SK-N-SH (cell line): ENCODE results near the gene CYBC1. TPM values are rescaled to one million over a fixed set of nuclear protein-coding genes. Genes with fewer than 3 reads are reported as not detected.
"Not testable (repeated sequence)": the region's sequence is repeated elsewhere in the genome, so short reads cannot be mapped to it uniquely, and the experiment has no call there.

Experiments
- CTCF ChIA-PET: fragments of 300-600, 350-600 bp; formaldehyde crosslinking; extraction: SDS; loops from one replicate; lab custom pipeline; 2021; lab: Yijun Ruan, JAX
- POLR2A ChIA-PET: fragments of 350-600 bp; sonication (Branson Sonifier 250); formaldehyde crosslinking; extraction: SDS; loops from one replicate; lab custom pipeline; 2020; ENCODE audit warnings: antibody characterized with exemption, inconsistent platforms; lab: Yijun Ruan, JAX
- DNase-seq: peaks from one replicate; pipeline ENCODE4 v3.0.0; 2012
- H2AFZ ChIP-seq: fragments of 200-600 bp; sonication (generic); 2 replicates; pipeline ENCODE4 v1.8.1; 2016; ENCODE audit warnings: antibody characterized with exemption, mild to moderate bottlenecking, low read depth
- H3F3A ChIP-seq: fragments of 200-600 bp; sonication (generic); replicated peaks from 2 replicates; pipeline ENCODE3; 2016; ENCODE audit warnings: antibody characterized with exemption, mild to moderate bottlenecking; ENCODE audit not compliant: insufficient read depth
- H3K27ac ChIP-seq, 2 experiments: fragments of 200-500 bp in 1 of 2; fragments of 200-600 bp in 1 of 2; sonication (Bioruptor generic) in 1 of 2; sonication (generic), shearing (Covaris generic) in 1 of 2; 2 replicates each; pipeline versions ENCODE4 v1.5.1 to v1.6.1; 2014 to 2016; ENCODE audit warnings: low read depth in 2 of 2, inconsistent platforms in 1 of 2, low read length in 1 of 2, mild to moderate bottlenecking in 1 of 2, mixed read lengths in 1 of 2
- H3K27me3 ChIP-seq: fragments of 200-600 bp; sonication (generic), shearing (Covaris generic); 2 replicates; pipeline ENCODE4 v1.6.1; 2016; ENCODE audit warnings: mixed run types; ENCODE audit not compliant: insufficient read depth
- H3K36me3 ChIP-seq, 2 experiments: fragments of 200-500 bp in 1 of 2; fragments of 200-600 bp in 1 of 2; sonication (Bioruptor generic) in 1 of 2; sonication (generic) in 1 of 2; replicated peaks in 1 of 2; 2 replicates each; pipeline versions ENCODE3 to v1.5.1; 2014 to 2016; ENCODE audit warnings: low read length in 1 of 2, mild to moderate bottlenecking in 1 of 2; ENCODE audit not compliant: insufficient read depth in 2 of 2, control insufficient read depth in 1 of 2
- H3K4me1 ChIP-seq, 2 experiments: fragments of 200-500 bp in 1 of 2; fragments of 200-600 bp in 1 of 2; sonication (Bioruptor generic) in 1 of 2; sonication (generic), shearing (Covaris generic) in 1 of 2; 2 replicates each; pipeline versions ENCODE4 v1.5.1 to v1.6.1; 2014 to 2016; ENCODE audit warnings: low read depth in 1 of 2, low read length in 1 of 2, mixed run types in 1 of 2; ENCODE audit not compliant: insufficient read depth in 2 of 2, control insufficient read depth in 1 of 2
- H3K4me2 ChIP-seq: fragments of 200-600 bp; sonication (generic), shearing (Covaris generic); 2 replicates; pipeline ENCODE4 v1.6.1; 2017; ENCODE audit warnings: mixed run types
- H3K4me3 ChIP-seq, 2 experiments: fragments of 200-500 bp in 1 of 2; fragments of 200-600 bp in 1 of 2; sonication (Bioruptor generic) in 1 of 2; sonication (generic), shearing (Covaris generic) in 1 of 2; 2 replicates each; pipeline versions ENCODE4 v1.5.1 to v1.8.1; 2014 to 2016; ENCODE audit warnings: low read depth in 2 of 2, inconsistent platforms in 1 of 2, low read length in 1 of 2, mild to moderate bottlenecking in 1 of 2, mixed read lengths in 1 of 2, moderate library complexity in 1 of 2
- H3K79me2 ChIP-seq: fragments of 200-600 bp; sonication (generic); 2 replicates; pipeline ENCODE4 v1.8.1; 2017; ENCODE audit warnings: mild to moderate bottlenecking; ENCODE audit not compliant: insufficient read depth
- H3K9ac ChIP-seq: fragments of 200-600 bp; sonication (generic); 2 replicates; pipeline ENCODE4 v1.6.1; 2017; ENCODE audit warnings: mixed run types
- H3K9me2 ChIP-seq: fragments of 200-600 bp; sonication (generic); 2 replicates; pipeline ENCODE4 v1.6.1; 2017; ENCODE audit warnings: mixed run types
- H3K9me3 ChIP-seq: fragments of 200-600 bp; sonication (generic); 2 replicates; pipeline ENCODE4 v1.6.1; 2017; ENCODE audit warnings: mixed run types, mild to moderate bottlenecking, moderate library complexity
- H4K20me1 ChIP-seq: fragments of 200-600 bp; sonication (generic); 2 replicates; pipeline ENCODE4 v1.6.1; 2017; ENCODE audit warnings: mild to moderate bottlenecking, mixed run types; ENCODE audit not compliant: insufficient read depth
- EP300 ChIP-seq, 2 experiments: IDR thresholded peaks; 2 replicates each; pipeline versions ENCODE4 v1.4.0 to v1.6.1; 2012; ENCODE audit warnings: borderline replicate concordance in 1 of 2, low read depth in 1 of 2, low read length in 1 of 2
- EZH2phosphoT487 ChIP-seq: fragments of 200-600 bp; sonication (generic); IDR thresholded peaks from 2 replicates; pipeline ENCODE4 v1.6.1; 2017; ENCODE audit warnings: low read depth, mixed run types, mild to moderate bottlenecking, antibody characterized with exemption, moderate library complexity, borderline replicate concordance
- FOXJ3 ChIP-seq: sonication (generic); formaldehyde crosslinking; IDR thresholded peaks from 2 replicates; pipeline ENCODE4 v1.5.1; 2020; ENCODE audit warnings: mild to moderate bottlenecking, missing genetic modification reagents
- GATA2 ChIP-seq: sonication (generic); formaldehyde crosslinking; IDR thresholded peaks from 2 replicates; pipeline ENCODE4 v1.5.0; 2020; ENCODE audit warnings: mild to moderate bottlenecking, missing genetic modification reagents
- MEF2A ChIP-seq: IDR thresholded peaks from 2 replicates; pipeline ENCODE4 v1.4.0; 2012; ENCODE audit warnings: low read depth, borderline replicate concordance
- RFX5 ChIP-seq: IDR thresholded peaks from 2 replicates; pipeline ENCODE4 v1.6.1; 2012; ENCODE audit warnings: mild to moderate bottlenecking, improper control_type of control experiment, low read length
- SIN3A ChIP-seq: IDR thresholded peaks from 2 replicates; pipeline ENCODE4 v1.6.1; 2012; ENCODE audit warnings: low read depth, mild to moderate bottlenecking, low read length, moderate library complexity, borderline replicate concordance
- YY1 ChIP-seq: IDR thresholded peaks from 2 replicates; pipeline ENCODE4 v1.4.0; 2012; ENCODE audit warnings: low read depth, mild to moderate bottlenecking
- WGBS: methylation state at CpG from one replicate; pipeline ENCODE4 v1.1.6; 2017; ENCODE audit warnings: low lambda C conversion rate; 5-methylcytosine and 5-hydroxymethylcytosine counted together
- polyA plus RNA-seq, 3 experiments: library from polyadenylated mRNA; depleted of rRNA; stranded (reverse); fragments of >200 nt; gene quantifications; 2 replicates each; pipeline ENCODE4 v1.2.3, GENCODE V29; 2012
- TF ChIP-seq, protein P1 (sequence below): IDR thresholded peaks from 2 replicates; pipeline ENCODE4 v1.6.1; 2012; ENCODE audit warnings: mild to moderate bottlenecking, low read depth, low read length, moderate library complexity
- TF ChIP-seq, protein P2 (sequence below): fragments of 200-600 bp; sonication (generic); IDR thresholded peaks from 2 replicates; pipeline ENCODE4 v1.6.1; 2017; ENCODE audit warnings: antibody characterized with exemption, mild to moderate bottlenecking, moderate library complexity
- TF ChIP-seq, protein P3 (sequence below): IDR thresholded peaks from 2 replicates; pipeline ENCODE4 v1.4.0; 2012; ENCODE audit warnings: low read depth
- TF ChIP-seq, protein P4 (sequence below): fragments of 150-350 bp; IDR thresholded peaks from 2 replicates; pipeline ENCODE4 v1.6.1; 2016; ENCODE audit warnings: mild to moderate bottlenecking, low read depth, low read length

CYBC1 gene
- polyA plus RNA-seq, 1 of the 3 experiments (the other 2 are of a cell fraction), result 165 TPM

DNA sequence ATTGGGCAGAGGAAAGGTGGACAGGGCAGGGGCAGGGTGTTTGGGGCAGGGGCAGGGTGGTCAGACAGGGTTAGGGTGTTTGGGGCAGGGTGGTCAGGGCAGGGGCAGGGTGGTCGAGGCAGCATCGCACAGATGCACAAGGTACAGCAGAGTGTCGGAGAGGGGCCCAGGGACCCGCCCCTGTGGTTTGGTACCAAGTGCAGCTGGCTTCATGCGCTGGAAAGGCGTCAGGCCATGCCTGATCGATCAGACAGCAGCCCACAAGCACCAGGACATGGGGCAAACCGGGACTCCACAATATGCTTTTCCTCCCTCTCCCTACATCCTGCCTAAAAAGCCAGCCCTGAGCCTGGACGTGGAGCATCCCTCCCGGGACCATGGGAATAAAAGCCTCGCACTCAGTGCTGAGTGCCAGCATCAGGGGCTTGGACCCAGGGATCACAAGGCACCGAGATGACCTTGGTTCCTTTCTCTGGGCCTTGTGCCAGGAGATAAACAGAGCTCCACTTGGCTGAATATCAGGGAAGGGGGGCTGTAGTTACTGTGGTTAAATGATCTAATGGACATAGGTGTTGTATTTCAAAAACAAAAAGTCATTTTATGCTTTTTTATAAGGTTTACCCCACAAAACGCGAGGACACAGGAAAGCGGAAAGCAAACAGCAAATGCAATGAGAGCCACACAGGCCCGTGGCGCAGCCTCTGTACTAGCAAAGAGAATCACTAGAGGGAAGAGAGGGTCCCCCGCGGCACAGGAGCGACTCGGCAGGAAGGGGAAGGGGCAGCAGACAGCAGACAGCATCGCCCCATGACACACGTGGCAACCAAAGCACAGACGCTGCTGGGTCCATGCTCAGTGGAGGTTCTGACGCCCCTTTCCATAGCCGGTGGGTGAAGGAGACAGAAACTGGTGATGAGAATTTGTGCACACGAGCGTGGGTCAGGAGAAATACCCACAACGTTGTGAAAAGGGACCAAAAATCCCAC is 37.7 kb downstream of the CYBC1 start (continued):
- TF ChIP-seq, protein P1, sequence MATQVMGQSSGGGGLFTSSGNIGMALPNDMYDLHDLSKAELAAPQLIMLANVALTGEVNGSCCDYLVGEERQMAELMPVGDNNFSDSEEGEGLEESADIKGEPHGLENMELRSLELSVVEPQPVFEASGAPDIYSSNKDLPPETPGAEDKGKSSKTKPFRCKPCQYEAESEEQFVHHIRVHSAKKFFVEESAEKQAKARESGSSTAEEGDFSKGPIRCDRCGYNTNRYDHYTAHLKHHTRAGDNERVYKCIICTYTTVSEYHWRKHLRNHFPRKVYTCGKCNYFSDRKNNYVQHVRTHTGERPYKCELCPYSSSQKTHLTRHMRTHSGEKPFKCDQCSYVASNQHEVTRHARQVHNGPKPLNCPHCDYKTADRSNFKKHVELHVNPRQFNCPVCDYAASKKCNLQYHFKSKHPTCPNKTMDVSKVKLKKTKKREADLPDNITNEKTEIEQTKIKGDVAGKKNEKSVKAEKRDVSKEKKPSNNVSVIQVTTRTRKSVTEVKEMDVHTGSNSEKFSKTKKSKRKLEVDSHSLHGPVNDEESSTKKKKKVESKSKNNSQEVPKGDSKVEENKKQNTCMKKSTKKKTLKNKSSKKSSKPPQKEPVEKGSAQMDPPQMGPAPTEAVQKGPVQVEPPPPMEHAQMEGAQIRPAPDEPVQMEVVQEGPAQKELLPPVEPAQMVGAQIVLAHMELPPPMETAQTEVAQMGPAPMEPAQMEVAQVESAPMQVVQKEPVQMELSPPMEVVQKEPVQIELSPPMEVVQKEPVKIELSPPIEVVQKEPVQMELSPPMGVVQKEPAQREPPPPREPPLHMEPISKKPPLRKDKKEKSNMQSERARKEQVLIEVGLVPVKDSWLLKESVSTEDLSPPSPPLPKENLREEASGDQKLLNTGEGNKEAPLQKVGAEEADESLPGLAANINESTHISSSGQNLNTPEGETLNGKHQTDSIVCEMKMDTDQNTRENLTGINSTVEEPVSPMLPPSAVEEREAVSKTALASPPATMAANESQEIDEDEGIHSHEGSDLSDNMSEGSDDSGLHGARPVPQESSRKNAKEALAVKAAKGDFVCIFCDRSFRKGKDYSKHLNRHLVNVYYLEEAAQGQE, result no peak
- TF ChIP-seq, protein P2, sequence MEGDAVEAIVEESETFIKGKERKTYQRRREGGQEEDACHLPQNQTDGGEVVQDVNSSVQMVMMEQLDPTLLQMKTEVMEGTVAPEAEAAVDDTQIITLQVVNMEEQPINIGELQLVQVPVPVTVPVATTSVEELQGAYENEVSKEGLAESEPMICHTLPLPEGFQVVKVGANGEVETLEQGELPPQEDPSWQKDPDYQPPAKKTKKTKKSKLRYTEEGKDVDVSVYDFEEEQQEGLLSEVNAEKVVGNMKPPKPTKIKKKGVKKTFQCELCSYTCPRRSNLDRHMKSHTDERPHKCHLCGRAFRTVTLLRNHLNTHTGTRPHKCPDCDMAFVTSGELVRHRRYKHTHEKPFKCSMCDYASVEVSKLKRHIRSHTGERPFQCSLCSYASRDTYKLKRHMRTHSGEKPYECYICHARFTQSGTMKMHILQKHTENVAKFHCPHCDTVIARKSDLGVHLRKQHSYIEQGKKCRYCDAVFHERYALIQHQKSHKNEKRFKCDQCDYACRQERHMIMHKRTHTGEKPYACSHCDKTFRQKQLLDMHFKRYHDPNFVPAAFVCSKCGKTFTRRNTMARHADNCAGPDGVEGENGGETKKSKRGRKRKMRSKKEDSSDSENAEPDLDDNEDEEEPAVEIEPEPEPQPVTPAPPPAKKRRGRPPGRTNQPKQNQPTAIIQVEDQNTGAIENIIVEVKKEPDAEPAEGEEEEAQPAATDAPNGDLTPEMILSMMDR, result no peak
- no peak for TF ChIP-seq GATA2 (CRISPR knock-in tag)
- no peak for TF ChIP-seq SIN3A
- TF ChIP-seq RFX5, result no peak
- TF ChIP-seq, protein P3, sequence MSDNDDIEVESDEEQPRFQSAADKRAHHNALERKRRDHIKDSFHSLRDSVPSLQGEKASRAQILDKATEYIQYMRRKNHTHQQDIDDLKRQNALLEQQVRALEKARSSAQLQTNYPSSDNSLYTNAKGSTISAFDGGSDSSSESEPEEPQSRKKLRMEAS, result no peak
- TF ChIP-seq EP300 (IDR thresholded peaks at IDR 0.05; ENCODE audit: borderline replicate concordance in 1 of 2, low read depth in 1 of 2, low read length in 1 of 2), result peak in 1 of 2 experiments; percentile 26; a peak in 1 of 4 replicates
- TF ChIP-seq FOXJ3 (CRISPR knock-in tag), result no peak
- TF ChIP-seq YY1, result no peak
- no peak for TF ChIP-seq EZH2phosphoT487
- TF ChIP-seq, protein P4, sequence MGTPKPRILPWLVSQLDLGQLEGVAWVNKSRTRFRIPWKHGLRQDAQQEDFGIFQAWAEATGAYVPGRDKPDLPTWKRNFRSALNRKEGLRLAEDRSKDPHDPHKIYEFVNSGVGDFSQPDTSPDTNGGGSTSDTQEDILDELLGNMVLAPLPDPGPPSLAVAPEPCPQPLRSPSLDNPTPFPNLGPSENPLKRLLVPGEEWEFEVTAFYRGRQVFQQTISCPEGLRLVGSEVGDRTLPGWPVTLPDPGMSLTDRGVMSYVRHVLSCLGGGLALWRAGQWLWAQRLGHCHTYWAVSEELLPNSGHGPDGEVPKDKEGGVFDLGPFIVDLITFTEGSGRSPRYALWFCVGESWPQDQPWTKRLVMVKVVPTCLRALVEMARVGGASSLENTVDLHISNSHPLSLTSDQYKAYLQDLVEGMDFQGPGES, result no peak
- TF ChIP-seq MEF2A, result no peak

DNA sequence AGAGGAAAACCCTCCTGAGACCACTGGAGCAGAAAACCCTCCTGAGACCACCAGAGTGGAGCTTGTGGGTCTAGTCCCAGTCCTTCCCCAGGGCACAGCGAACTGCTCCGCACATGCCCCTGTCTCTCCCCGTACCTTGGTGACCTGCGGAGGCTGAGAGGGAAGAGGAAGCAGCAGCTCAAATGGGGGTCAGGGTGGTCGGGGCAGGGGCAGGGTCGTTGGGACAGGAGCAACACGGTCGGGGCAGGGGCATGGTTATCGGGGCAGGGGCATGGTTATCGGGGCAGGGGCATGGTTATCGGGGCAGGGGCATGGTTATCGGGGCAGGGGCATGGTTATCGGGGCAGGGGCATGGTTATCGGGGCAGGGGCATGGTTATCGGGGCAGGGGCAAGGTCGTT is 38.5 kb downstream of the CYBC1 start:
- Histone ChIP-seq H3K79me2 (peaks cover 14% of the 10 kb centered on the region), H4K20me1 (peaks cover 50% of the 10 kb centered on the region), H3F3A (peaks cover 13% of the 10 kb centered on the region)
- H3K4me3 ChIP-seq, H3K9ac ChIP-seq, H3K36me3 ChIP-seq, POLR2A ChIA-PET, H3K9me3 ChIP-seq, H3K4me1 ChIP-seq, H3K27me3 ChIP-seq, H3K9me2 ChIP-seq, DNase-seq, H3K27ac ChIP-seq, H3K4me2 ChIP-seq, H2AFZ ChIP-seq: not testable (repeated sequence)
- CTCF ChIA-PET, result interaction anchor here (0.6 to 11.3 kb wide), 7 partner anchors 10 to 774 kb away, joined by 3 to 124 read pairs (median 3); partner anchors contain the start of gene TEX19
- WGBS, result 87% methylated on average over 16 of the region's 16 CpGs
